Hematopoietic multipotent progenitor cell (in vitro differentiated cells): ENCODE measurements around the gene ZNF813. TPM values are rescaled to one million over a fixed set of nuclear protein-coding genes. Genes with fewer than 3 reads are reported as not detected.

Source experiments
- DNase-seq, 3 donors: peaks; one replicate each; pipeline ENCODE4 v3.0.0-alpha.2; 2011 to 2015; ENCODE audit warnings: low read depth in 2 of 3, low spot score in 2 of 3
- total RNA-seq: library from RNA; depleted of rRNA; stranded (reverse); fragments of >200 nt; gene quantifications from one replicate; pipeline ENCODE4 v1.2.3, GENCODE V29; 2012

ZNF813 gene
- total RNA-seq, 1 donor = 2.2 TPM

- DNase-seq = no peak
These were observed 51.9 kb downstream of the ZNF813 start for GRCh38 chr19:53519446-53519845.

- DNase-seq = no peak
These were observed 52.6 kb downstream of the ZNF813 start for GRCh38 chr19:53520163-53520546.

- DNase-seq = peak; percentile 71 to 98 (median 98)
These were observed 53.2 kb downstream of the ZNF813 start for GRCh38 chr19:53520547-53521372.

GRCh38 chr19:53521373-53522202, 54.1 kb downstream of the ZNF813 start:
- no peak for DNase-seq

GRCh38 chr19:53525922-53526321, 58.4 kb downstream of the ZNF813 start:
- DNase-seq = no peak

- no peak for DNase-seq
These were observed 63.1 kb downstream of the ZNF813 start for GRCh38 chr19:53530622-53531021.

GRCh38 chr19:53531457-53531856, 63.9 kb downstream of the ZNF813 start:
- no peak for DNase-seq

- no peak for DNase-seq
These were observed 64.8 kb downstream of the ZNF813 start for GRCh38 chr19:53532362-53532761.

GRCh38 chr19:53536225-53536548, 68.7 kb downstream of the ZNF813 start:
- no peak for DNase-seq

GRCh38 chr19:53537121-53537520, 69.6 kb downstream of the ZNF813 start:
- no peak for DNase-seq

GRCh38 chr19:53537521-53538377, 70.2 kb downstream of the ZNF813 start, which contains the start of gene ZNF331:
Gene ZNF331 (plus strand): TSS chr19:53538145. CDS start chr19:53569377, 31,232 bp downstream.
- peak; percentile 81 to 82 (median 82) for DNase-seq

- no peak for DNase-seq
These were observed 71.0 kb downstream of the ZNF813 start for GRCh38 chr19:53538378-53539109.

- DNase-seq = no peak
These were observed 72.6 kb downstream of the ZNF813 start for GRCh38 chr19:53540091-53540490.

GRCh38 chr19:53541971-53542370, 74.4 kb downstream of the ZNF813 start:
- no peak for DNase-seq

GRCh38 chr19:53545271-53546065, 77.9 kb downstream of the ZNF813 start:
- no peak for DNase-seq
